ENCODE measurements around the gene TBX20.

DNA sequence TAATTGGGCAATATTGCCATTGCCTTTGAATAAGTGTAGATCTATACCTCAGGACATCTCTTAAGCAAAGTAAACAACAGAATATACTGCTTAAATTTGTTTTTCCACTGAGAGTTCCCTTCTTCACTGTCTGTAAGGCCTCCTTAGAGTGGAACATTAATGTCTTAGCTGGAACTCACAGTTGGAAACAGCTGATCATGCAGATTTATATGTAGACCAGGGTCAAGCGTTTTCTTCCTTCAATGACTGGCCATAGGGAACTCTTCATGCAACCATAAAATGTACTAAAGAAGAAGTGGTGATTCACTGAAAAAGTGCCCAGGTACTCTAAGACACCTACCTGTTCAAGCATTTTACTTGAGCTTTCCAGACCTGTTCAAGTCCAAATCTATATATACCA, 18.3 kb upstream of the TBX20 start:
- TF ChIP-seq, protein P1, sequence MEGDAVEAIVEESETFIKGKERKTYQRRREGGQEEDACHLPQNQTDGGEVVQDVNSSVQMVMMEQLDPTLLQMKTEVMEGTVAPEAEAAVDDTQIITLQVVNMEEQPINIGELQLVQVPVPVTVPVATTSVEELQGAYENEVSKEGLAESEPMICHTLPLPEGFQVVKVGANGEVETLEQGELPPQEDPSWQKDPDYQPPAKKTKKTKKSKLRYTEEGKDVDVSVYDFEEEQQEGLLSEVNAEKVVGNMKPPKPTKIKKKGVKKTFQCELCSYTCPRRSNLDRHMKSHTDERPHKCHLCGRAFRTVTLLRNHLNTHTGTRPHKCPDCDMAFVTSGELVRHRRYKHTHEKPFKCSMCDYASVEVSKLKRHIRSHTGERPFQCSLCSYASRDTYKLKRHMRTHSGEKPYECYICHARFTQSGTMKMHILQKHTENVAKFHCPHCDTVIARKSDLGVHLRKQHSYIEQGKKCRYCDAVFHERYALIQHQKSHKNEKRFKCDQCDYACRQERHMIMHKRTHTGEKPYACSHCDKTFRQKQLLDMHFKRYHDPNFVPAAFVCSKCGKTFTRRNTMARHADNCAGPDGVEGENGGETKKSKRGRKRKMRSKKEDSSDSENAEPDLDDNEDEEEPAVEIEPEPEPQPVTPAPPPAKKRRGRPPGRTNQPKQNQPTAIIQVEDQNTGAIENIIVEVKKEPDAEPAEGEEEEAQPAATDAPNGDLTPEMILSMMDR (conservative IDR thresholded peaks at IDR 0.05): no peak
- no peak for TF ChIP-seq ZFX (IDR thresholded peaks at IDR 0.05)
